ENCODE measurements around the gene CLMN.
A peak's percentile ranks its signal among the peaks of the same experiment; 100 is the strongest.

CLMN gene

GRCh38 chr14:95318399-95319311, 1.1 kb downstream of the CLMN start:
- Histone ChIP-seq H3K18ac (ENCODE audit: low read length) (no peak overlapping the region), H4K8ac (ENCODE audit: low read depth, low read length) (no peak overlapping the region), H3K4ac (ENCODE audit: low read depth, low read length) (no peak overlapping the region), H3K4me1 (ENCODE audit: control insufficient read depth, low read depth, low read length) (peaks cover 3% of the 10 kb centered on the region), H3K36me3 (ENCODE audit: control insufficient read depth, insufficient read depth, low read length) (no peaks in the 10 kb centered on the region), H3K23ac (ENCODE audit: low read length) (no peak overlapping the region), H2BK5ac (ENCODE audit: low read length) (no peak overlapping the region), H3K79me2 (ENCODE audit: control insufficient read depth, insufficient read depth, low read length) (no peaks in the 10 kb centered on the region), H2BK15ac (replicated peaks; ENCODE audit: low read depth) (no peak overlapping the region), H3K9ac (ENCODE audit: low read length) (peak overlapping the region; percentile 41), H3K4me2 (ENCODE audit: low read length) (peak overlapping the region; percentile 71), H3K27me3 (ENCODE audit: insufficient read depth, low read length, poor library complexity) (no peaks in the 10 kb centered on the region), H2BK120ac (ENCODE audit: low read depth, low read length) (no peak overlapping the region), H3K4me3 (ENCODE audit: low read length) (no peak overlapping the region), H3K79me1 (ENCODE audit: low read length) (no peaks in the 10 kb centered on the region), H3K56ac (ENCODE audit: low read length) (peak overlapping the region; percentile 68), H2AK5ac (ENCODE audit: low read length) (no peak overlapping the region), H4K5ac (ENCODE audit: low read length) (no peak overlapping the region), H3K27ac (ENCODE audit: low read depth, low read length) (no peak overlapping the region)
- no CpG with 5 or more reads among the region's 22 CpGs for WGBS (ENCODE audit: extremely low coverage, insufficient coverage, low lambda C conversion rate)
- DNase-seq, result no peak

DNA sequence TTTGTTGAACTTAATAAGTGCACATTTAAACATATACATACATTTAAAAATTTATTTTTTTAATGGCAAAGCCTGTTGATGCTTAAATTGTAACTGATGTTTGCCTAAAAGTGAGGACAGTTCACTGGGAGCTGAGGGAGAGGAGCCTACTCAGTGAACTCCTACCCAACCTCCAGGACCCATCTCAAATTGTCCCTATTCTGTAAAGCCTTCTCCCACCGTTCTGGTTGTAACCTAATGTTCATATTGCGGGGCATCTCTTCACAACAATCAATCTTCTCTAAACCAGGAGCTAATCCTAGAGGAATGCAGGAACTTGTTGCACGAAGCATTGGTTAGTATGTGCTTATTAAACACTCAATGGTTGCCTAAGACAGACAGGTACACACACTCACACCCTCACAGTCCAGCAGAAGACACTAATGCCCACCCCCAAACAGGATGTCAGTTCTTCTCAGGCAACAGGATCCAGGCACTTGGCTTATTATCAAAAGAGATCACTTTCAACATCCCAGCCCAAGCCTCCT, 1.8 kb downstream of the CLMN start:
- H3K79me2 ChIP-seq (ENCODE audit: control insufficient read depth, insufficient read depth, low read length), result no peaks in the 10 kb centered on the region
- no peak overlapping the region for H2BK15ac ChIP-seq (replicated peaks; ENCODE audit: low read depth)
- H3K27me3 ChIP-seq (ENCODE audit: insufficient read depth, low read length, poor library complexity), result no peaks in the 10 kb centered on the region
- no peak overlapping the region for H3K27ac ChIP-seq (ENCODE audit: low read depth, low read length)
- no peak overlapping the region for H4K5ac ChIP-seq (ENCODE audit: low read length)
- H3K9ac ChIP-seq (ENCODE audit: low read length), result no peak overlapping the region
- H3K4me2 ChIP-seq (ENCODE audit: low read length), result no peak overlapping the region
- no peak overlapping the region for H2BK120ac ChIP-seq (ENCODE audit: low read depth, low read length)
- H4K8ac ChIP-seq (ENCODE audit: low read depth, low read length), result no peak overlapping the region
- H3K4ac ChIP-seq (ENCODE audit: low read depth, low read length), result no peak overlapping the region
- H3K56ac ChIP-seq (ENCODE audit: low read length), result no peak overlapping the region
- DNase-seq, result no peak
- no peak overlapping the region for H2AK5ac ChIP-seq (ENCODE audit: low read length)
- no peaks in the 10 kb centered on the region for H3K36me3 ChIP-seq (ENCODE audit: control insufficient read depth, insufficient read depth, low read length)
- no peak overlapping the region for H3K23ac ChIP-seq (ENCODE audit: low read length)
- H2BK5ac ChIP-seq (ENCODE audit: low read length), result no peak overlapping the region
- H3K4me1 ChIP-seq (ENCODE audit: control insufficient read depth, low read depth, low read length), result peaks cover 3% of the 10 kb centered on the region
- H3K79me1 ChIP-seq (ENCODE audit: low read length), result no peaks in the 10 kb centered on the region
- no peak overlapping the region for H3K18ac ChIP-seq (ENCODE audit: low read length)
- WGBS (ENCODE audit: extremely low coverage, insufficient coverage, low lambda C conversion rate), result no CpG with 5 or more reads among the region's 3 CpGs
- H3K4me3 ChIP-seq (ENCODE audit: low read length), result no peak overlapping the region

DNA sequence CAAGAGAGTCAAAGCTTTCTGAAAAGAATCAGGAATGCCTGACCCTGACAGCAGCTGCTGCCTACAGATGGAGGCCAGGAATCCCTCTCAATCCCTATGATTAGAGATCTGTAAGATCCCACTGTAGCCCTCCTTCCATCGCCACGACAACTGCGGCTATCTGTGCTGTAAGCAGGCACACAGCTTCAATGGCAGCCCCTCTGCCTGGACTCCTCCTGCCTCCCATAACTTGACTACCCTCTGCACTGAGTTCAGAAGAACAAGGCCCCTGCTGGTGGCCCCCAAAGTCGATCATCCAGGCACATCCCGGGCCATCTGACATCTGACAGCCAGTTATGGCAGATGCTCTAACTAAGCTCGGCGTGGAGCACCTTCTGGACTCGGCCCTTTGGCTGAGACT, 2.9 kb downstream of the CLMN start:
- no peak overlapping the region for H3K4me2 ChIP-seq (ENCODE audit: low read length)
- no CpG with 5 or more reads among the region's 8 CpGs for WGBS (ENCODE audit: extremely low coverage, insufficient coverage, low lambda C conversion rate)
- peaks cover 3% of the 10 kb centered on the region for H3K4me1 ChIP-seq (ENCODE audit: control insufficient read depth, low read depth, low read length)

GRCh38 chr14:95315579-95315978, 4.1 kb downstream of the CLMN start:
- H2BK15ac ChIP-seq (replicated peaks; ENCODE audit: low read depth), result no peak overlapping the region
- WGBS (ENCODE audit: extremely low coverage, insufficient coverage, low lambda C conversion rate), result no CpG with 5 or more reads among the region's 7 CpGs

More for the DNA sequence above, 2.9 kb downstream of the CLMN start:
- Histone ChIP-seq H2AK5ac (ENCODE audit: low read length) (no peak overlapping the region), H3K36me3 (ENCODE audit: control insufficient read depth, insufficient read depth, low read length) (no peaks in the 10 kb centered on the region), H2BK120ac (ENCODE audit: low read depth, low read length) (no peak overlapping the region), H3K4ac (ENCODE audit: low read depth, low read length) (no peak overlapping the region), H3K27me3 (ENCODE audit: insufficient read depth, low read length, poor library complexity) (no peaks in the 10 kb centered on the region), H4K8ac (ENCODE audit: low read depth, low read length) (no peak overlapping the region), H4K5ac (ENCODE audit: low read length) (no peak overlapping the region), H3K23ac (ENCODE audit: low read length) (no peak overlapping the region), H3K9ac (ENCODE audit: low read length) (no peak overlapping the region), H3K56ac (ENCODE audit: low read length) (no peak overlapping the region), H3K27ac (ENCODE audit: low read depth, low read length) (no peak overlapping the region), H2BK15ac (replicated peaks; ENCODE audit: low read depth) (no peak overlapping the region), H2BK5ac (ENCODE audit: low read length) (no peak overlapping the region), H3K4me3 (ENCODE audit: low read length) (no peak overlapping the region), H3K79me1 (ENCODE audit: low read length) (no peaks in the 10 kb centered on the region), H3K79me2 (ENCODE audit: control insufficient read depth, insufficient read depth, low read length) (no peaks in the 10 kb centered on the region), H3K18ac (ENCODE audit: low read length) (no peak overlapping the region)
- DNase-seq, result peak; percentile 31

DNA sequence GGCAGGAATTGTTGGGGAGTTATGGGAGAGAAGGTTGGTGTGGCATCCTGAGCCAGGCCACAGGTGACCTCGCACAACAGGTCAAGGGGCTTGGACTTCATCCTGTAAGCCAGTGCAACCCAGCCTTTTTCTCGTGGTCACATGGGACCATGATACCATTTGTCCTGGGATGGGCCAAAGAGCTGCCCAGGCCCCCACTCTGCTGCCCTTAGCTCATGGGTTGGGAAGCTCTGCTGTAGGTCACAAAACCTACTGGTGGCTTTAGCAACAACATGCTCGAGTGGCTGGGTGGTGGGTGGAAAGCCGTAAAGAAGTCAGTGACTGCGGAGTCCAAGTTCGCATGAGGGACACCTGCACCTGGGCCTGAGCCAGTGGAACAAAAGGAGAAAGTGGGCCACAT, 4.6 kb downstream of the CLMN start:
- H2AK5ac ChIP-seq (ENCODE audit: low read length), result no peak overlapping the region
- H3K27me3 ChIP-seq (ENCODE audit: insufficient read depth, low read length, poor library complexity), result no peaks in the 10 kb centered on the region
- H3K4me1 ChIP-seq (ENCODE audit: control insufficient read depth, low read depth, low read length), result no peaks in the 10 kb centered on the region
- H3K4ac ChIP-seq (ENCODE audit: low read depth, low read length), result no peak overlapping the region
- H4K5ac ChIP-seq (ENCODE audit: low read length), result no peak overlapping the region
- no peak overlapping the region for H3K9ac ChIP-seq (ENCODE audit: low read length)
- H2BK5ac ChIP-seq (ENCODE audit: low read length), result no peak overlapping the region
- no peak overlapping the region for H3K18ac ChIP-seq (ENCODE audit: low read length)
- no peaks in the 10 kb centered on the region for H3K36me3 ChIP-seq (ENCODE audit: control insufficient read depth, insufficient read depth, low read length)
- no peak overlapping the region for H3K4me3 ChIP-seq (ENCODE audit: low read length)
- no peak overlapping the region for H3K4me2 ChIP-seq (ENCODE audit: low read length)
- H2BK15ac ChIP-seq (replicated peaks; ENCODE audit: low read depth), result no peak overlapping the region
- H3K23ac ChIP-seq (ENCODE audit: low read length), result no peak overlapping the region
- H3K79me2 ChIP-seq (ENCODE audit: control insufficient read depth, insufficient read depth, low read length), result no peaks in the 10 kb centered on the region
- no peak overlapping the region for H3K56ac ChIP-seq (ENCODE audit: low read length)
- no CpG with 5 or more reads among the region's 6 CpGs for WGBS (ENCODE audit: extremely low coverage, insufficient coverage, low lambda C conversion rate)
- H3K27ac ChIP-seq (ENCODE audit: low read depth, low read length), result no peak overlapping the region
- H2BK120ac ChIP-seq (ENCODE audit: low read depth, low read length), result no peak overlapping the region
- no peak overlapping the region for H4K8ac ChIP-seq (ENCODE audit: low read depth, low read length)
- DNase-seq, result no peak
- no peaks in the 10 kb centered on the region for H3K79me1 ChIP-seq (ENCODE audit: low read length)

More at GRCh38 chr14:95315579-95315978, 4.1 kb downstream of the CLMN start:
- no peak overlapping the region for H3K4me3 ChIP-seq (ENCODE audit: low read length)
- H3K18ac ChIP-seq (ENCODE audit: low read length), result no peak overlapping the region
- no peak overlapping the region for H4K8ac ChIP-seq (ENCODE audit: low read depth, low read length)
- H3K4me2 ChIP-seq (ENCODE audit: low read length), result no peak overlapping the region
- no peak overlapping the region for H3K4ac ChIP-seq (ENCODE audit: low read depth, low read length)
- H3K27ac ChIP-seq (ENCODE audit: low read depth, low read length), result no peak overlapping the region
- H3K79me2 ChIP-seq (ENCODE audit: control insufficient read depth, insufficient read depth, low read length), result no peaks in the 10 kb centered on the region
- no peaks in the 10 kb centered on the region for H3K36me3 ChIP-seq (ENCODE audit: control insufficient read depth, insufficient read depth, low read length)
- no peaks in the 10 kb centered on the region for H3K27me3 ChIP-seq (ENCODE audit: insufficient read depth, low read length, poor library complexity)
- no peak overlapping the region for H3K9ac ChIP-seq (ENCODE audit: low read length)
- no peak for DNase-seq
- peaks cover 2% of the 10 kb centered on the region for H3K4me1 ChIP-seq (ENCODE audit: control insufficient read depth, low read depth, low read length)
- no peak overlapping the region for H2BK120ac ChIP-seq (ENCODE audit: low read depth, low read length)
- H3K23ac ChIP-seq (ENCODE audit: low read length), result no peak overlapping the region
- no peak overlapping the region for H3K56ac ChIP-seq (ENCODE audit: low read length)
- H4K5ac ChIP-seq (ENCODE audit: low read length), result no peak overlapping the region
- no peaks in the 10 kb centered on the region for H3K79me1 ChIP-seq (ENCODE audit: low read length)
- no peak overlapping the region for H2BK5ac ChIP-seq (ENCODE audit: low read length)
- H2AK5ac ChIP-seq (ENCODE audit: low read length), result no peak overlapping the region
